CD4-positive, alpha-beta T cell treated with Interleukin-6 at 100 ng/mL for 8 hours (primary cell): ENCODE measurements around the gene MKNK2.
"Not testable (repeated sequence)": the region's sequence is repeated elsewhere in the genome, so short reads cannot be mapped to it uniquely, and the experiment has no call there.

ENCODE experiments used
- DNase-seq: peaks from one replicate; pipeline ENCODE4 v3.0.0-alpha.2; 2020; ENCODE audit warnings: mixed read lengths, low spot score

The MKNK2 gene

DNA sequence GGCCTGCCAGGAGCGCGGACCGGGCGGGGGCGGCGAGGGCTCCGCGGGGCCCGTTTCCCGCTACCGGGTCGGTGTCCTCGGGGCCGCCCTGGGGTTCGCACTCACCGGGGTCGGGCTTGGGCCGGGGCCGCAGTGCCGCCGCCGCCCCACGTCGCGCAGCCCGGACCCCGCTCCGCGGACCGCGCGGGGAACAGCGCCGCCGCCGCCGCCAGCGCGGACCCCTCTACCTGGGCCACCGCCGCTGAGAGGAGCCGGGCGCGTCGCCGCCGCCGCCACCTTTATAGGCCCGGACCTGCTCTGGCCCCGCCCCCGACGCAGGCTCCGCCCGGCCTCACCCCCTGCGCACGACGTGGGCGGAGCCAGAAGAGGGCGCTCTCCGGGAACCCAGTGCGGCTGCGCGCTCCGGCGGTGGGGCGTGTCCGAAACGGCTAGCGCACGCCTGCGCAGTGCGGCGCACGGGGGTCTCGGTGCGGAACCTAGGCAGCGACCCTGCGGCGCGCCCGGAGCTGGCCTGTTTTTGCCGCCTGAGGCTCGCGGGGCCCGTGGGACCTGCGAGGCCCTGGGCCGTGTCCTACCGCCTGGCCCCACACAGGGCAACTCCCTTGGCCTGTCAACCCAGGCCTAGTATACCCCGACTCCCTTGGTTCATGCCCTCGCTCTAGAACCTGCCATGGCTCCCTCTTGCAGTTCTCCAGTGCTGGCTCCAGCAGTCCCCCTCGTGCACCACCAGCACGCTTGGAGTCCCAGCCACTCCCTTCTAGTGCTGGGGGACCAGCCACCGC is at the start of gene MKNK2:
MKNK2 (minus strand) TSS at position 254 of the 782 bp plus-strand sequence. CDS start 393 bp downstream, outside the sequence.
- DNase-seq, result peak; percentile 91

DNA sequence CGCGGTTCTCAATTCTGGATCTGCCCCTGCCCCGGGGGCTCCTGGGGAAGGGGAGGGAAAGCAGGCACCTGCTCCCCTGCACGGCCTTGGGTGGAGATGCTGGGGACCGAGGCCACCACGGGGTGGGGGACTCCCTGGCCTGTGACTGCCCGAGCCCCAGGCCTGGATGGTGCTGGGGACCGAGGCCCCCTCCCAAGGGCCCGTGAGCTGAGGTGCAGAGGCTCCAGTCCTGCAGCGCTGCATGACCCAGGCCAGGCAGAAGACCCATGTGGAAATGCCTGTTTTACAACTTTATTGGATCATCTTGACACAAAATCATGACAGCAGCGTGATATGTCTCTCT is 49.6 kb upstream of the MKNK2 start:
- DNase-seq, result no peak

DNA sequence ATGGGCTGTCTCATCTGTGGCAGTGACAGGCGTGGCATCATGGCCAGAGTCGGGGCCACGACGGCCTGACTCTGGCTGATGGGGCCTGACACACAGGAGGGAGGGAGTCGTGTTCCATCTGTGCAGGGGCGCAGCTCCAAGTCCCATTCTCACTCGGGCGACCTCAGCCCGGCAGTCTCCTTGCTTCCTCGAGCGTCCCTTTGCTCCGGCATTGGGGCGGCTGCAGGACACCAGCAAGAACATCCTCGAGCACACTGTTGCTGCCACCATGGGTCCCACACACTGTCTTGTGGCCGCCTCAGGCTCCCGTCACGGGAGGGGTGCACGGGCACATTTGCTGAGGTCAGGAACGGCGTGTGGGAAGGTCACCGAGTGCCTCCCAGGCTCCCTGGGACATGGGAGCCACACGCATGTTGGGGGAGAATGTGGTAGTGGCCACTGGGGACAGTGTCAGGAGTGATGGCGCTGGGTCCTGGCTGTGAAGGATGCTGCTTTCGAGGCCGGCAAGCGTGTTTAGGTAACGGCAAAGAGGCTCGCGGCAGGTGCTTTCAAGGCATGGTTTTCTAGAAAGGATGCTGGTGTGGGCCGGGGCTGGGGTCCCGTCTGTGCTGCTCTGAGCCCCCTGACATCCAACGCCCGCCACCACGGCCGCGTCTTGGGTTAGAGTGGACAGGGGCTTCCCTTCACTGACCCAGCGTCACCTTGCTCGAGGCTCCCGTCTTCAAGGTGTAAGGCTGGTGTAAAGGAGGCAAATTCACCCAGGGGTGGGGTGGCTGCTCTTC is 49.1 kb upstream of the MKNK2 start:
- no peak for DNase-seq

DNA sequence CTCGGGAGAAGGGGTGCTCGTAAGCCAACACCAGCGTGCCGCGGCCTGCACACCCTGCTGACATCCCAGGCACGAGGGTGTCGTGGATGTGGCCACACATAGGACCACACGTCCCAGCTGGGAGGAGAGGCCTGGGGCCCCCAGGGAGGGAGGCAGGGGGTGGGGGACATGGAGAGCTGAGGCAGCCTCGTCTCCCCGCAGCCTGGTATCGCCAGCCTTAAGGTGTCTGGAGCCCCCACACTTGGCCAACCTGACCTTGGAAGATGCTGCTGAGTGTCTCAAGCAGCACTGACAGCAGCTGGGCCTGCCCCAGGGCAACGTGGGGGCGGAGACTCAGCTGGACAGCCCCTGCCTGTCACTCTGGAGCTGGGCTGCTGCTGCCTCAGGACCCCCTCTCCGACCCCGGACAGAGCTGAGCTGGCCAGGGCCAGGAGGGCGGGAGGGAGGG is 48.0 kb upstream of the MKNK2 start:
- no peak for DNase-seq

DNA sequence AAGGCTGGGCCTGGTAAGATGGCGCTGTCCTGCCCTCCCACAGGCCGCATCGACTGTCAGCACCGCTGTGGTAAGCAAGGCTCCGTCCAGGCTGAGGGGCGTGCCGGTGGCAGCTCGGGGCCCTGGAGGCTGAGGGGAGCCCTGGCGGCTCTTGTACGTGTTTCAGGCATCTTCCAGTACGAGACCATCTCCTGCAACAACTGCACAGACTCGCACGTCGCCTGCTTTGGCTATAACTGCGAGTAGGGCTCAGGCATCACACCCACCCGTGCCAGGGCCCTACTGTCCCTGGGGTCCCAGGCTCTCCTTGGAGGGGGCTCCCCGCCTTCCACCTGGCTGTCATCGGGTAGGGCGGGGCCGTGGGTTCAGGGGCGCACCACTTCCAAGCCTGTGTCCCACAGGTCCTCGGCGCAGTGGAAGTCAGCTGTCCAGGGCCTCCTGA is 46.9 kb upstream of the MKNK2 start:
- no peak for DNase-seq

DNA sequence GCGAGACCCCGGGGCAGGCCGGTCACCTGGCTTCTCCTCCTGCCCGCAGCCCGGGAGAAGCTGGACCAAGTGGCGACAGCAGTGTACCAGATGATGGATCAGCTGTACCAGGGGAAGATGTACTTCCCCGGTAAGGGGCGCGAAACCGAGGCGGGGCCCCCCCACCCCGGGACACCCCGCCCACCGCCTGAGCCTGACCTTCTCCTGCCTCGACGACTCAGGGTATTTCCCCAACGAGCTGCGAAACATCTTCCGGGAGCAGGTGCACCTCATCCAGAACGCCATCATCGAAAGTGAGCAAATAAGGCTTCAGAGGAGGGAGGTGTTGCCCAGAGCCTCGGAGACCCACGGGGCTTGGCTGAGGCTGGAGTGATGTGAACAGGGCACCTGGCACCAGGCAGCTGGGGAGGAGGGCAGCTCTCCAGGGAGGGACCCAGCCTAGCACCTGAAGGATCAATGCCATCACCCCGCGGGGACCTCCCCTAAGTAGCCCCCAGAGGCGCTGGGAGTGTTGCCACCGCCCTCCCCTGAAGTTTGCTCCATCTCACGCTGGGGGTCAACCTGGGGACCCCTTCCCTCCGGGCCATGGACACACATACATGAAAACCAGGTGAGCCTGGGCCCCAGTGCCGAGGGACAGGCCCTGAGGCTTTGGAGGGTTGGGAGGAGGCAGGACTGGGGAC is 46.3 kb upstream of the MKNK2 start:
- DNase-seq, result peak; percentile 43

DNA sequence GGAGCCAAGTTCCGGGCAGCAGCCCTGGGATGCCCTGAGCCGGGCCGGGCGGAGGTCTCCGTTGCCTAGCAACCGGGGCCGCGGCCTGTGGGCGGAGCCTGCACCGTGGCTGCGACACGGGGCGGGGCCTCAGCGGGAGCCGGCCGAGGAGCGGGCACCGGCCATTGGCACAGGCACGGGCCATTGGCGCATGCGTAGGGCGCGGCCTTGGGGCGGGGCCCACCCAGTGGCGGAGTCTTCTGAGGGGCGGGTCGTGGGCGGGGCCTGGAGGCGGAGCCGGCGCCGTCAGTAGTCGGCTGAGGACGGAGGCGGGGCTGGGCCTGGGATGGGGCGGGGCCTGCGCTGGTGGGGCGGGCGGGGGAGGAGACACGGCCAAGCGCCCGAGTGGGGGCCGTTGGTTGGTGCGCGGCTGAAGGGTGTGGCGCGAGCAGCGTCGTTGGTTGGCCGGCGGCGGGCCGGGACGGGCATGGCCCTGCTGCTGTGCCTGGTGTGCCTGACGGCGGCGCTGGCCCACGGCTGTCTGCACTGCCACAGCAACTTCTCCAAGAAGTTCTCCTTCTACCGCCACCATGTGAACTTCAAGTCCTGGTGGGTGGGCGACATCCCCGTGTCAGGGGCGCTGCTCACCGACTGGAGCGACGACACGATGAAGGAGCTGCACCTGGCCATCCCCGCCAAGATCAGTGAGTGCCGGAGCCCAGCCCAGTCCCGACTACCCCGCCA is 45.6 kb upstream of the MKNK2 start, which contains the start of gene IZUMO4:
IZUMO4 (plus strand) TSS at position 436 of the 723 bp plus-strand sequence; CDS start at position 467, 31 bp downstream.
- peak; percentile 99 for DNase-seq

DNA sequence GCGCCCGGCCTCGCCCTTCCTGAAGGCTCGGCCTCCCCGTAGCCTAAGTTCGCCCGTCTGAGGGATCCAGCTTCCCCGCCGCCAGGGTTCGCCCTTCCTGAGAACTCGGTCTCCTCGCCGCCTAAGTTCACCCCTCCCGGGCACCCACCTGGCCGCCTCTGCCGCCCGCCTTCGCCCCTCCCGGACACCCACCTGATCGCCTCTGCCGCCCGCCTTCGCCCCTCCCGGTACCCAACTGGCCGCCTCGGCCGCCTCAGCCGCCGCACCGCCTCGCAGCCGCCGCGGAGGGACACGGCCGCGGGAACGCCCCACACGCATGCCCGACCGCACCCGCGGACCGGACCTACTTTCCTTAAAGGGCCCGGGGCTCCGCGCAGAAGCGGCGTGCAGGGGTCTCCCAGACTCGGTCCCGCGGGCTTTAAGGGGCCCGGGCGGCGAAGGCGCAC is 45.0 kb upstream of the MKNK2 start, which contains the start of gene MOB3A:
MOB3A (minus strand) TSS at position 293 of the 446 bp plus-strand sequence. CDS start 17,766 bp downstream, outside the sequence.
- peak; percentile 83 for DNase-seq

DNA sequence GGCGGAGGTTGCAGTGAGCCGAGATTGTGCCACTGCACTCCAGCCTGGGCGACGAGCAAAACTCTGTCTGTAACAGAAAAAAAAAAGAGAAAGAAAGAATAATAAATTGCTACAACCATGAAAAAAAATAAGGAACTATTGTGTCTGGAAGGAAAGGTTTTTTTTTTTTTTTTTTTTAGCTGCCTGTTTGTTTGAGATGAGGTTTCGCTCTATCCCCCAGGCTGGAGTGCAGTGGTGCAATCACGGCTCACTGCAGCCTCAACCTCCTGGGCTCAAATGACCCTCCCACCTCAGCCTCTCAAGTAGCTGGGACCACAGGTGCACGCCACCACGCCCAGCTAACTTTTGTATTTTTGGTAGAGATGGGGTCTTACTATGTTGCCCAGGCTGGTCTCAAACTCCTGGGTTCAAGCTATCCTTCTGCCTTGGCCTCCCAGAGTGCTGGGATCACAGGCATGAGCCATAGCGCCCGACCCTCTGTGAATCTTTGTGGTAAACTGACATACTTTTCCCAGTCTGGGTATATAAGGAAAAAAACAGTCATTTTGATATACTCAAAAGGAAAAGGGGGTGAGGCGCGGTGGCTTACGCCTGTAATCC is 41.0 kb upstream of the MKNK2 start:
- DNase-seq, result not testable (repeated sequence)

DNA sequence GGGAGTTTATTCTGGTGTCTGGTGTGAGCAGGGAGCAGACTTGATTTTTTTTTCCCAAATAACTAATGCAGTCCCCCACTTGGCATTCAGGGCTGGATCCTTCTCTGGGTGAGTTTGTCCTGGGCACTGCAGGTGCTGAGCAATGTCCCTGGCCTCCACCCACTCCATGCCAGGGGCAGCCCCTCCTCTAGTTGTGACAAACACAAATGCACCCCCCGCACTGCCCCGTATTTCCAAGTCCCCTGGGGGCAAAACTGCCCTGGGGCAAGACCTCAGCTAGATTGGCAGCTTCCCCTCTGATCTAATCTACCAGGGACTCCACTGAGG is 38.6 kb upstream of the MKNK2 start:
- no peak for DNase-seq

DNA sequence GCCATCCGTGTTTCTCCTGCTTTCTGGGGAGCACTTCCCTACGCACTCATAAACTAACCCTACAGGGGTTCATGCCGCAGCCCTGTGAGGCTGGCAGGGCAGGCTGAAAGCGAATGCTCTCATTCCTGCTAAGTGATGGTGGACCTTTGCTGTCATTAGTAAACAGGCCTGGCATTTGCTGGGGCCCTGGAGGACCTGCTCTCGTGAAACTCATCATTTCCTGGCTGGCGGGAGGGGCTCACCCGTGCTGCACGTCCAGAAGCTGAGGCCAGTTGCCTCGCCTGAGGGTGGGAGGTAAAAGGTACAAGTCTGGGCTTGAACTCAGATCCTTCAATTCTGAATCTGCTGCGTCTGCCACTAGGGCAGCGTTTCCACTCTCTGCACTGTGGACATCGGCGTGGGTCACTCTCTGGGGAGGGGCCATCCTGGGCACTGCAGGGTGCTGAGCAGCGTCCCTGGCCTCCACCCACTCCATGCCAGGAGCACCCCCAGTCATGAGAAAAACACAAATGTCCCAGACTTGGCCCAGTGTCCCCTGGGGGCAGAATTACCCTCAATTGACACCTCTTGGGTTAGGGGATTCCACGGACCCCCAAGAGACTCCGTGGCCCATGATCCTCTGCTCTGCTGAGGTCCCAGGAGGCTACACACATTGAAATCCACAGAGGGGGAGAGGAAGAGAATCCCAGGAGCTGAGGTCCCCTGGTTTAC is 38.1 kb upstream of the MKNK2 start:
- DNase-seq, result no peak

DNA sequence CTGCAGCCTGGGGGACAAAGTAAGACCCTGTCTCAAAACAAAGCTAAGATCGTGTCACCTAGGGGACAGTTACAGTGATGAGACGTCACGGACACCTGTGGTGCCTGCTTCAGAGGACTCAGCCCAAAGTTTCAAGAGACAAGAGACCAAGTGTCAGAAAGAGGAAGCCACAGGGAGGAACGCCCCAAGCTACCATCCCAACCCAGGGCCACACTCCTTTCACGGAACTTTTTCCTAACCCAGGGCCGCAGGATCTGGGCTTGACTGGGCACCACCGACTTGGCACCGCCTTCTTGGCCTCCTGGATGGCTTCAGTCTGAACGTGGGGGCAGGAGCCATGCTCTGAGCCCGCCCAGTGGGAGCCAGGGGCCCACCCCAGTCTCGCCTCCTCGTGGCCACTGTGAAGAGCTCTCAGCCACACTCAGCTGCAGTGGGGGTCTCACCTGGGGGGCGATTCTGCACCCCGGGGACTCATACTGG is 36.6 kb upstream of the MKNK2 start:
- peak; percentile 30 for DNase-seq

DNA sequence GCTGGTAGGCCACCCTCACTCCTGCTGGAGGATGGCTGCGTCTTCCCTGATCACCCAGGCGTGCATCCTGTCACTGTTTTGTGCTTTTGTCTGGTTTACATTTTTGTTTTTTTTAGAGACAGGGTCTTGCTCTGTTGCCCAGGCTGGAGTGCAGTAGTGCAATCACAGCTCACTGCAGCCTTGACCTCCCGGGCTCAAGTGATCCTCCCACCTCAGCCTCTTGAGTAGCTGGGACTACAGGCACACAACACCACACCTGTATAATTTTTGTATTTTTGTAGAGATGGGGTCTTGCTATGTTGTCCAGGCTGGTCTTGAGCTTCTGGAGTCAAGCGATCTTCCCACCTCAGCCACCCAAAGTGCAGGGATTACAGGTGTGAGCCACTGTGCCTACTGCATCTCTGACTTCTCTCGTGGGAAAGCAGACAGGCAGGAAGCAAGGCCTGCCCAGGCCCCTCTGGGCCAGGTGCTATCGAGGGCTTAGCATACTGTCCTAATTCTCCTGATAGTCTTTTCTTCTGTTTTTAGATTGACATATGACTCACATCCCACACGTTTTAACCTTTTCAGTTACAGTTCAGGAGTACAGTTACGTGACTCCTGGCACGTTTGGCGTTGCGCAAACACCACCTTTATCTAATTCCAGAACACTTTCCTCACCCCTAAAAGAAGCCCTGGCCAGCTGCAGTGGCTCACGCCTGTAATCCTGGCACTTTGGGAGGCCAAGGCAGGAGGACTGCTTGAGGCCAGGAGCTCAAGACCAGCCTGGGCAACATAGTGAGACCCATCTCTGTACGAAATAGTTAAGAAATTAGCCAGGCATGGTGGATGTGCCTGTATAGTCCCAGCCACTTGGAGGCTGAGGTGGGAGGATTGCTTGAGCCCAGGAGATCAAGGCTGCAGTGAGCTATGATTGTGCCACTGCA is 35.9 kb upstream of the MKNK2 start:
- not testable (repeated sequence) for DNase-seq

DNA sequence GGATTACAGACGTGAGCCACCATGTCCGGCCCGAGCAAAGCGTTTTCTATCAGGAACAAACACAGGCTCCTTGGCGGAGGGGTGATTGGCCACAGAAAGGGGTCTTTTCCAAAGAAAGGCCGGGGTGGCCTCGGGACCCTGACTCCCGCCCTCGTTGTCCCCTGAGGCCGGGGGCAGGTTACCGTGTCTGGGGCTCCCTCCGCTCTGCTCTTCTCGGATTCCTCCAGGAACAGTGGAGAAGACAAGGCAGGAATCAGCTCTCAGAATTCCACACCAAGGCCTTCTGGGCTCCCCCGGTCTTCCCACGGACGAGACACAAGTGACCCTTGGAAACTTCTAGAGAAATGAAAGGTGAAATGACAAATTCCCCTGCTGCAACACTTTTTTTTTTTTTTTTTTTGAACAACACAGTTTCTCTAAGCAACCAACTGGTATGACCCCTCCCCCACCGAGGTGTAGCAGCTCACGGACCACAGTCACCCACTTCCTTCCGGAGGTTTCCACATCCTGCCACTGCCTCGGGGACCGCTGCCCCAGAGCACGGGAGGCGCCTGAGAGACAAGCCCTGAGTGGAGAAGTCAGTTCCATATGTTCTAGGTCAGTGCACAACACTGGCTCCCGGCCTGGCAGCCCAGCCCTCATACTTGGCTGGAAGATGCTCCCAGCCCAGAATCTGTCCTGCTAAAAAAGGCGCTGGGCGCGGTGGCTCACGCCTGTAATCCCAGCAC is 34.1 kb upstream of the MKNK2 start:
- peak; percentile 97 for DNase-seq

DNA sequence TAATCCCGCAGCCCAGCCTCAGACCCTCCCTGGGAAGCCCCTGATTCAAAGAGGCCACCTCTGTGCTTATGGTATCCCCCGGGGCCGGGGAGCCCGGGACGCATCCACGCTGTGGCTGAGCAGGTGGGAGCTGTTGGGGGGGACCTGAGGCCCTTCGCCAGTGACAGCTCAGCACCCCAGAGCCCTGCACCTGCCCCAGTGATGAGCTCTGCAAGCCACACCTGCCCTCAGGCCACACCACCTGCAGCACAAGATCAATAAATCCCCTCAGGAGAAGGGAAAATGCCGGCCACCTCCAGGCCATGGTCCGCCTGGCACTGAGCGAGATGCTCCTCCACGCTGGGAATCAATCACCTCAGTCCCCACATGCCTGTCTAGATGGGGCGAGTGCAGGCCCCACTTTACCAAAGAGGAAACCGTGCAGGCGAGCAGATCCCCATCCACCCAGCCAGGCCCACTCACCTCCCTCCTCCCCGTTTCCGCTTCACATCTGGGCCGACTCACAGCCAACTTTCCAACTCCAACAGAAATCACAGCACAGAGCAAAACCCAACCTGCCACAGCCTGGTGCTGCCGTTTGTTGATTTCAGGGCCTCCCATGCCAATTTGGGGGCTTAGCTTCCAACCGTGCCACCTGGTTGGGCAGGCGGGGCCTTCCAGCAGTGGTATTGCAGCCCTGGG is 32.3 kb upstream of the MKNK2 start:
- peak; percentile 81 for DNase-seq

DNA sequence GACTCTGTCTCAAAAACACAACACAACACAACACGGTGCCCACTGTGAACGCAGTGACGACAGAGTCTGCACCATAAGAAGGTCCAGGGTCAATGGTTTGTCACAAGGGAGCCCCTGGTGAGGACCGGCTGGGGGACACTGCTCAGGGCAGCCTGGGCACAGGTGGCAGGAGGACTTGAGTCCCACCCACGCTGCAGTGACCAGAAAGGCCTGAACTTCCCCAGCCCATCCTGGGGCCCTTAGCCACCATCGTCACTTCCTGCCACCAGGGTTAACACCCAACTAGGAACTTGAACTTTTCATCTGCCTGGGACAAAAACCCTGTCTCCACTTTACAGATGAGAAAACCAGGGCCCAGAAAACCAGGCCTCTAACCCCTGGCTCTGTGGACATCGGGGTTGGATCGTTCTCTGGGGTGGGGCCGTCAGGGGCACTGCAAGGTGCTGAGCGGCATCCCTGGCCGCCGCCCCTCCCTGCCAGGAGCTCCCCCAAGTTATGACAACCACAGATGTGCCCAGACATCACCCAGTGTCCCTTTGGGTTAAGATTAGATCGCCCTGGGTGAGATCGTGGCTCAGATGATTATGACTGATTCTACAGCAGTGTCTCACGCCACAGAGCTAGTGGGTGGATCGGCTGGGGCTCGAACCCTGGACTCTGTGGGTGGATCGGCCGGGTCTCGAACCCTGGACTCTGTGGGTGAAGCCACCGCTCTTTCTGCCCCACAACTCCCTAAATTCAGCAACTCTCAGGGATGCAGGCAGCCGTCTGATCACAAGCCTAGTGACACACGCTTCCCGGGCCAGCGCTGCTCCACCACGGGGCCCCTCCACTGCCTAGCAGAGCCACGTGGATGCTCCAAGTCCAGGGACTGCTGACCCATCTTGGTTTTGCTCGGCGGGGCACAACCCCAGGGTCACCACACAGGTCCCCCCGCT is 31.1 kb upstream of the MKNK2 start:
- peak; percentile 54 for DNase-seq
